T-helper 9 cell (primary cell): Measurements from ENCODE around the gene CLDN19.
A peak's percentile ranks its signal among the peaks of the same experiment; 100 is the strongest.
"Not testable (repeated sequence)": the region's sequence is repeated elsewhere in the genome, so short reads cannot be mapped to it uniquely, and the experiment has no call there.

Source experiments
- DNase-seq: peaks from one replicate; pipeline ENCODE4 v3.0.0-alpha.2; 2020

The CLDN19 gene

DNA sequence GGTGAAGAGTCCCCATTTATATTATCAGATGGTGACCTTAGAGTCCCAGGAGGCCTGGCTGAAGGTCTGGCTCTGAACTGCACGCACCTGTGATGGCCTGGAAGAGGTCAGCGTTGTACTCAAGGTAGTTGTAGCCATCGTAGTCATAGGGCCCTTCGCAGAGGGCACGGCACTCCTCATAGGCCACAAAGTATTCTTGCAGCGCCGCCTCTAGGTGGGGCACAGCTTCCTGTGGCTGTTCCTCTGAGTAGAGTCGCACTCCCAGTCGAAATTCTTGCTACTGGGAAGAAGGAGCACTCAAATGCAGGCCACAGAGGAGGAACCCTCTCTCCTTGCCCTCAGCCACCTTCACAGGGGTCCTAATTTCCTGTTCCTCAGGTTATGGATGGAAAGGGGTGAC is 19.1 kb upstream of the CLDN19 start:
- no peak for DNase-seq

DNA sequence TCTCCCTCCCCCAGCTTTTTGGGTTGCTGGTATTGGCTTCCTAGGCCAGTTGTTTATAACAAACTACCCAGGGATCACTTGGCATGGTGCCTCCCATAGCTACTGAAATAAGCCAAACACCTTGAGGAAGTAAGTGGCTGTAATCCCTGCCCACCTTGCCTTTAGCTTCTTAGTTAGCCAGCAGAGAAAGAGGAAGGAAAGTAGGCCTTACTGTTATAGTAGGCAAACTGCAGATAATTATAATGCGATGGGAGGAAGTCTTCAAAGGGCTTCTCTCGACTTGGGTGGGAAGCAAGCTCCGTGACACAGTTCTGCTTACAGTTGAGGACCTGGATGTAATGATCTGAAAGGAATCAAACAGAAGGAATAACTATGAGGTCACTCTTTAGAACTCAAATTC is 18.6 kb upstream of the CLDN19 start:
- DNase-seq = no peak

GRCh38 chr1:42757892-42758275 is 17.8 kb upstream of the CLDN19 start:
- no peak for DNase-seq

GRCh38 chr1:42756956-42757891 is 17.2 kb upstream of the CLDN19 start:
- DNase-seq = no peak

- DNase-seq = no peak
Measured at GRCh38 chr1:42753070-42753469, 13.0 kb upstream of the CLDN19 start.

DNA sequence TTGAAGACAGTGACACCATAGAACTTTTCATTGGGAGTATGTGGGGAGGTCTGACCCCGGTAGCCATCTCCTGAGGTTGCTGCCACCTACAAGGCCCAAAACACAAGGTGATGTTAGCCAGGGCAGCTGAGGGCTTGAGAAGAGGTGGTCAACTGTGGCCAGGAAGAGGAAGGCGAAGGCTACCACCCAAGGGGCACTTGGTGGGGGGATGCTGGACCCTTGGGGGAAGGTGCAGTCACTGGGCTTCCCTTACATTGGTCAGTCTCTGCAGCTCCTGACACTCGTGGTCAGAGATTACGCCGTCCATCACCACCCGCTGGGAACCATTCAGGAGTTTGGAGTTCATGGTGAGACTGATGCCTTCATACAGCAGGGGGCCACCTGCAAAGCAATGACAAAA is 12.2 kb upstream of the CLDN19 start:
- DNase-seq = no peak

- not testable (repeated sequence) for DNase-seq
Measured at GRCh38 chr1:42751511-42752070, 11.6 kb upstream of the CLDN19 start.

DNA sequence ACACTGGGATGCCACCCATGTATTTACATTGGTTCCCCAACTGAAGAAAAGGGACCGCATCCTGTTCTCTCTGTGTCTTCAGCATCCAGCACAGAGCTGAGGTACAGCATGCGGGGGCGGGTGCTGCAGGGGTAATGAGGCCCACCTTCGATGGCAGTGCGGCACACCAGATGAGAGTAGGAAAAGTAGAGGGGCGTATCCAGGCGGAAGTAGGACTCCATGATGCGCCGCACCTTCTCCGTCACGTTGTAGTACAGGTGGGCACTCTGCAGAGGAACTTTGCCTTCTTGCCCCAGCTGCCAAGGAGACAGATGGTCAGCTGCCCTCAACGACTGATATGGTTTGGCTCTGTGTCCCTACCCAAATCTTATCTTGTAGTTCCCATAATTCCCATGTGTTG is 10.0 kb upstream of the CLDN19 start:
- DNase-seq = no peak

GRCh38 chr1:42748461-42749410 is 8.7 kb upstream of the CLDN19 start:
- DNase-seq = no peak

GRCh38 chr1:42748021-42748420 is 8.0 kb upstream of the CLDN19 start:
- no peak for DNase-seq

GRCh38 chr1:42747125-42747524 is 7.1 kb upstream of the CLDN19 start:
- DNase-seq = peak; percentile 39

- DNase-seq = no peak
Measured at GRCh38 chr1:42746436-42747105, 6.5 kb upstream of the CLDN19 start.

- no peak for DNase-seq
Measured at GRCh38 chr1:42745851-42746250, 5.8 kb upstream of the CLDN19 start.

DNA sequence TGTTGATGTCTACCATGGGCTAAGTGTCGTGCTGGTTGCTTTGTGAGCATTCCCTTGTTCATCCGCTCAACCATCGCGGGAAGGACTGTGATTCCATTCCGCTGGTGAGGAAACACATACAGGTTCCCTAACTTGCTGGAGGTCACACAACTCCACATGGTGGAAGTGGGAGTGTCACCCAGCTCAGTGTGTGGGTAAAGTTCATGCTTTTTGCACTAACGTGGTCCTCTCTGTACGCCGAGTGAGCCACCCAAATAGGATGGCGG is 4.0 kb upstream of the CLDN19 start:
- DNase-seq = no peak

DNA sequence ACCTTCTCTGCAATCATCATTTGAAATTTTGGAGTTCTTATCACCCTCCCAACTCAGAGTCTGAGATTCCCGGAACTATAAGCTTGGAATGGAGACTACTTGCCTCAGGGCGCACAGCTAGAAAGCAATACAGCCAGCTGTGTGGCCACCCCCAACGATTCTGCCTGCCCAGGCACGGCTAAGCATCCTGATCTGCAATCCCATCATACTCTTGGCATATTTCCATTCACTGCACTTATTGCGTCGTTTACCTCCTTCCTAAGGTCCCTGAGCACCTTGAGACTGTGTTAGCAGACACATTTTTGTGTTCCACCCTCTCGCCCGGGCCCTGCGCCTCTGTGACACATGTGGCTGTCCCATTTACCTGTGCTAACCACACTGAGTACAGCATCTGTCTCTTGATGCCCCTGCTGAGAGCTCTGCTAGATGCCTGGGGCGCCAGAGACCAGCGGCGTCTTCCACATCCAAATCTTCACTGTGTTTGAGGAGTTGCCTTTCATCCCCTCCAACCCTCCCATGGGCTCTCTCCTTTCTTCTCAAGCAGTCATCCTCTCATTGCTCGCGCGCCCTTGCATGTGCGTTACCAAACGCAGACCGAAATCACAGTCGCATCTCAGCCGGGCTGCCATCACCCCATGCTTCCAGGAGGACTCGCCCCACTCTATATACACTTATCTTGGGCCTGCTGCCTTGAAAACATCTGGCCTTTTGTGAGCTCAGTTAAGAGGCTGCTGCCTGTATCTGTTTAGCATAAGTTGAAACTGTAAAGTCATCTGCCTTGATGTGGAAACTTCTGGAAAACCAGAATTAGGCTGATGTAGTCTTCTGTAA is 3.5 kb upstream of the CLDN19 start:
- no peak for DNase-seq

DNA sequence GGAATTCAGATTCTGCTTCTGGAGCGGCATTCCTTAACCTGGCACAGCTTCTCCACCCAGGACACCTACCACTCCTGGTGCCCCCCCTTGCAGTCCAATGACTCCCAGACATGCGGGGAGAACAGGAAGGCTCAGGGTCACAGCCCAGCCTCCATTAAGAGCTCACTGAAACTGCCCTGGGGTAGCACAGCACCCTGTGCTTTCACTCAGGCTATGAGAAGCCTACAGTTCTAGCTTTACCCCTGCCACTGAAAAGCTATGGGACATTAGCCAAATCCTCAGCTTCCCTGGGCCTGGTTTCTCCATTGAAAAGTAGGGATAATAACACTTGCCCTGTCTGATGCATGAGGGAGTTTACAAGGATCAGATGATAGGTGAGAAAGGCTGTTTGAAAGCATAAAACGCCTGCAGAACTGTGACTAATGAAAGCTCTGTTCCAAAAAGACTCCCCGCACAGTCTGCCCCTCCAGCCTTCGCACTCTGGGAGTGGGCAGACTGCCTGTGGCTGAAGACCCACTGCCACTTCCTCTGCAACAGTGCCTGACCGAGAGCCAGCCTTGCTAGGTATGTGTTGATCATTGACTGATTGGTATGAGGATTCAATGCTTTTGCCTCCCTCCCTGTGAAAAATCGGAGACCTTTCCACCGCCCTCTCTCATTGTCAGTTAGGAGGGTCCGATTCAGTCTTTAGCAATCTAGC is 2.7 kb upstream of the CLDN19 start:
- no peak for DNase-seq

- no peak for DNase-seq
Measured at GRCh38 chr1:42742141-42742540, 2.1 kb upstream of the CLDN19 start.

DNA sequence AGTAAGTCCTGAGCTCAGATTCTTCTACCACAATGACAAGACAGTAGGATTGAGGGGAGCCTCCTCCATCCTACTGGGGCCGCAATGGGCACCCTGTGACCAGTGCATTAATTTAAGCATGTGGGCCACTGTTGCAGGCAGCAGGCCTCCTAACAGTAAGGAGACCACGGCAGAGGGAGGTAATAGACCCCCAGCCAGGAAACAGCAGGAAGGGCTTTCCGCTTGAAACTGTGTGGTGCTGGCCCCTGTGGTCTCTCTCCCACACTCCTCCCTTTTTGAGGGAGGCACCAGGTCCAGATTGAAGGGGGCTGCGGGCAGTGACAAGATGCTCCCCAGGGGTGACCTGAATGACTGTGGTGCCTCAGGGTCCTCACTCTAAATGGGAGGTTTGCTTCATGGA is 1.7 kb upstream of the CLDN19 start:
- DNase-seq = no peak

- DNase-seq = no peak
Measured at GRCh38 chr1:42740851-42741580, 980 bp upstream of the CLDN19 start.

DNA sequence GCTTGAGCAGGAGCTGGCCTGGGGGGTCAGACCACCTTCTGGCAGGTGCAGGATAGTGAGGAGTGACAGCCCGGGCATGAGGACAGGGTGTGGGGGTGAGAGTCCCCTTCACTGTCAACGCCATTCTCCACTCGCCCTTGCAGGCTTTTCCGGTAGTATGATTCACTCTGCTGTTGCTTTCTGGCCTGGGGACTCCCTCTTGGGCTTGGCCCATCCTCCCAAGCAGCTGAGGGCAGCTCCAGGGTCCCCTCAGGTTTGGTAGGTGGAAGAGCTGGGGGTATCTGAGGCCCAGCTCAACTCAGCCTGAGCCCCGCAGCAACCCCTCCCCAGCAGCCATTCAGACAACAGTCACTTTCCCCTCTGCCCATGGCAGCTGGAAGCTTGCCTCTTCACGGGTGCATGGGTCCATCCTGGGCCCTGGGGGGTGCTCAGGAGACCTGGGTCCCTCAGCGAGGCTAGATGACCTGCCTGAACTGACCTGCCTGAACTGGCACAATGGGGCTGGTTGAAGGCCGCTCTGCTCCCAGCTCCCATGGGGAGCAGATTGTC is 1.3 kb downstream of the CLDN19 start:
- DNase-seq = no peak
